K562 (cell line): ENCODE measurements around the gene NPDC1. TPM values are rescaled to one million over a fixed set of nuclear protein-coding genes. Genes with fewer than 3 reads are reported as not detected.

Source experiments
- CBFA2T2 ChIP-seq: fragments of 450-650 bp; conservative IDR thresholded peaks from 2 replicates; pipeline ENCODE4 v1.6.1; 2017; ENCODE audit warnings: mild to moderate bottlenecking
- CEBPG ChIP-seq, 3 experiments: fragments of 200-800 bp in 1 of 3; sonication (Bioruptor generic) in 1 of 3; sonication (generic) in 1 of 3; formaldehyde crosslinking in 1 of 3; IDR thresholded peaks in 2 of 3; conservative IDR thresholded peaks in 1 of 3; 2 replicates each; pipeline versions ENCODE4 v1.6.1 to v1.8.0; 2016 to 2022; ENCODE audit warnings: missing compliant biosample characterization in 2 of 3, missing genetic modification characterization in 2 of 3, mild to moderate bottlenecking in 1 of 3, missing genetic modification reagents in 1 of 3
- CHD1 ChIP-seq: fragments of 200-600 bp; sonication (generic); IDR thresholded peaks from one replicate; pipeline ENCODE4 v1.6.1; 2012; ENCODE audit warnings: mild to moderate bottlenecking, moderate library complexity, low read length, inconsistent platforms
- HDAC2 ChIP-seq: fragments of 450-650 bp; IDR thresholded peaks from 2 replicates; pipeline ENCODE4 v1.6.1; 2016; ENCODE audit warnings: mild to moderate bottlenecking
- HNRNPK ChIP-seq: fragments of 200-400 bp; formaldehyde crosslinking; IDR thresholded peaks from one replicate; pipeline ENCODE4 v1.6.1; 2018; ENCODE audit warnings: mild to moderate bottlenecking, low read depth, low read length; ENCODE audit not compliant: poor library complexity, severe bottlenecking
- HOXB6 ChIP-seq: fragments of 250-450 bp; sonication (Bioruptor Pico); IDR thresholded peaks from 2 replicates; pipeline ENCODE4 v1.5.1; 2022; ENCODE audit warnings: mild to moderate bottlenecking, borderline replicate concordance
- IRF9 ChIP-seq: fragments of 450-650 bp; IDR thresholded peaks from 2 replicates; pipeline ENCODE4 v1.6.1; 2016; ENCODE audit warnings: missing biosample characterization, missing genetic modification characterization
- NFRKB ChIP-seq: fragments of 450-650 bp; IDR thresholded peaks from 2 replicates; pipeline ENCODE4 v1.6.1; 2016; ENCODE audit warnings: low read depth
- SIN3B ChIP-seq: fragments of 450-650 bp; IDR thresholded peaks from 2 replicates; pipeline ENCODE4 v1.6.1; 2017; ENCODE audit warnings: low read depth, mild to moderate bottlenecking, moderate library complexity
- TAF7 ChIP-seq: fragments of 450-650 bp; IDR thresholded peaks from 2 replicates; pipeline ENCODE4 v1.6.1; 2016; ENCODE audit warnings: missing genetic modification characterization, missing compliant biosample characterization
- TEAD1 ChIP-seq, 2 experiments: fragments of 450-650 bp in 1 of 2; sonication (generic) in 1 of 2; formaldehyde crosslinking; IDR thresholded peaks; 2 replicates each; pipeline versions ENCODE4 v1.4.0 to v1.8.0; 2020 to 2022; ENCODE audit warnings: mild to moderate bottlenecking in 2 of 2, missing genetic modification reagents in 1 of 2
- U2AF1 ChIP-seq: fragments of 200-400 bp; formaldehyde crosslinking; optimal IDR thresholded peaks from 2 replicates; pipeline ENCODE3; 2017; ENCODE audit warnings: mild to moderate bottlenecking, low read depth, low read length, moderate library complexity
- ZBTB5 ChIP-seq: fragments of 450-650 bp; IDR thresholded peaks from 2 replicates; pipeline ENCODE4 v1.6.1; 2017; ENCODE audit warnings: antibody characterized with exemption
- ZNF175 ChIP-seq: fragments of 200-800 bp; sonication (Bioruptor generic); IDR thresholded peaks from 2 replicates; pipeline ENCODE4 v1.6.1; 2016; ENCODE audit warnings: low read depth, mild to moderate bottlenecking, missing genetic modification characterization, missing compliant biosample characterization
- ZNF584 ChIP-seq: fragments of 200-800 bp; sonication (Bioruptor generic); IDR thresholded peaks from 2 replicates; pipeline ENCODE4 v1.6.1; 2016; ENCODE audit warnings: low read depth, mild to moderate bottlenecking, missing genetic modification characterization, missing compliant biosample characterization
- polyA plus RNA-seq, 8 experiments: library from polyadenylated mRNA; depleted of rRNA in 4 of 8; stranded (reverse) in 5 of 8; unstranded in 3 of 8; fragments of >200 nt; fragmentation: Nextera tagmentation in 2 of 8; fragmentation: Illumina TruSeq in 1 of 8; extraction: Ambion mirVana in 2 of 8; extraction: Trizol in 1 of 8; gene quantifications; 2 replicates each; pipeline versions ENCODE4 v1.2.1 to v1.2.3, GENCODE V29; 2011 to 2014; ENCODE audit warnings: inconsistent platforms in 1 of 8, missing spikeins in 1 of 8
- total RNA-seq, 7 experiments: library from RNA; depleted of rRNA in 6 of 7; stranded (reverse); fragments of >200 nt in 6 of 7; fragmentation: Illumina TruSeq in 2 of 7; extraction: Trizol in 2 of 7; gene quantifications; 2 replicates each; pipeline versions ENCODE4 v1.2.1 to v1.2.3, GENCODE V29; 2011 to 2021; ENCODE audit warnings: low replicate concordance in 1 of 7
- TF ChIP-seq, protein P1 (sequence below): sonication (generic); formaldehyde crosslinking; IDR thresholded peaks from 2 replicates; pipeline ENCODE4 v1.8.1; 2022; ENCODE audit warnings: missing genetic modification reagents

The NPDC1 gene
- total and polyA plus RNA-seq, 9 of the 15 experiments (the other 6 are each of a cell fraction or from before 2014, with no cell fraction given) = 0.06 to 2.1 (median 0.53) TPM; not detected in 3

- TF ChIP-seq IRF9 (tag) (no peak), U2AF1 (no peak), CHD1 (peak; percentile 61), HOXB6 (CRISPR knock-in tag) (no peak), HNRNPK (no peak), ZNF175 (CRISPR knock-in tag) (no peak), CBFA2T2 (no peak), CEBPG (CRISPR knock-in tag; IDR thresholded peaks at IDR 0.05) (no peak), CEBPG (tag; conservative IDR thresholded peaks at IDR 0.05 in 1 of 2, IDR thresholded peaks at IDR 0.05 in 1 of 2) (no peak), TEAD1 (CRISPR knock-in tag; IDR thresholded peaks at IDR 0.05) (0 out of 4 replicates have a peak, but pooled peaks of 1 of the 2 experiments have one; percentile 1), ZNF584 (CRISPR knock-in tag) (no peak), TAF7 (no peak), NFRKB (no peak), HDAC2 (0 out of 2 replicates have a peak, but pooled peaks have one; percentile 20), SIN3B (no peak), ZBTB5 (no peak)
- TF ChIP-seq, protein P1, sequence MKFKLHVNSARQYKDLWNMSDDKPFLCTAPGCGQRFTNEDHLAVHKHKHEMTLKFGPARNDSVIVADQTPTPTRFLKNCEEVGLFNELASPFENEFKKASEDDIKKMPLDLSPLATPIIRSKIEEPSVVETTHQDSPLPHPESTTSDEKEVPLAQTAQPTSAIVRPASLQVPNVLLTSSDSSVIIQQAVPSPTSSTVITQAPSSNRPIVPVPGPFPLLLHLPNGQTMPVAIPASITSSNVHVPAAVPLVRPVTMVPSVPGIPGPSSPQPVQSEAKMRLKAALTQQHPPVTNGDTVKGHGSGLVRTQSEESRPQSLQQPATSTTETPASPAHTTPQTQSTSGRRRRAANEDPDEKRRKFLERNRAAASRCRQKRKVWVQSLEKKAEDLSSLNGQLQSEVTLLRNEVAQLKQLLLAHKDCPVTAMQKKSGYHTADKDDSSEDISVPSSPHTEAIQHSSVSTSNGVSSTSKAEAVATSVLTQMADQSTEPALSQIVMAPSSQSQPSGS = no peak
Observed at GRCh38 chr9:137087409-137087925, 41.5 kb upstream of the NPDC1 start (continued).
